GM12865 (cell line): ENCODE results near the gene MISFA.
"Not testable (repeated sequence)": the region's sequence is repeated elsewhere in the genome, so short reads cannot be mapped to it uniquely, and the experiment has no call there.

Source experiments
- DNase-seq: peaks from one replicate; pipeline ENCODE4 v3.0.0; 2010; ENCODE audit warnings: low read depth
- H3K4me3 ChIP-seq: 2 replicates; pipeline ENCODE4 v1.5.1; 2011; ENCODE audit warnings: mild to moderate bottlenecking, low read depth, low read length, control low read depth
- TF ChIP-seq, protein P1 (sequence below): IDR thresholded peaks from 2 replicates; pipeline ENCODE4 v1.5.1; 2011; ENCODE audit warnings: low read length, control low read depth, low read depth, inconsistent platforms; ENCODE audit not compliant: insufficient read depth; ENCODE audit errors: missing control alignments

Gene MISFA

GRCh38 chr11:18634140-18635032 is 34.8 kb downstream of the MISFA start, which contains the start of gene SPTY2D1:
TSS of gene SPTY2D1 (minus strand) at chr11:18634342. CDS start at chr11:18634257, 85 bp downstream.
- peak; percentile 99 for DNase-seq
- TF ChIP-seq, protein P1, sequence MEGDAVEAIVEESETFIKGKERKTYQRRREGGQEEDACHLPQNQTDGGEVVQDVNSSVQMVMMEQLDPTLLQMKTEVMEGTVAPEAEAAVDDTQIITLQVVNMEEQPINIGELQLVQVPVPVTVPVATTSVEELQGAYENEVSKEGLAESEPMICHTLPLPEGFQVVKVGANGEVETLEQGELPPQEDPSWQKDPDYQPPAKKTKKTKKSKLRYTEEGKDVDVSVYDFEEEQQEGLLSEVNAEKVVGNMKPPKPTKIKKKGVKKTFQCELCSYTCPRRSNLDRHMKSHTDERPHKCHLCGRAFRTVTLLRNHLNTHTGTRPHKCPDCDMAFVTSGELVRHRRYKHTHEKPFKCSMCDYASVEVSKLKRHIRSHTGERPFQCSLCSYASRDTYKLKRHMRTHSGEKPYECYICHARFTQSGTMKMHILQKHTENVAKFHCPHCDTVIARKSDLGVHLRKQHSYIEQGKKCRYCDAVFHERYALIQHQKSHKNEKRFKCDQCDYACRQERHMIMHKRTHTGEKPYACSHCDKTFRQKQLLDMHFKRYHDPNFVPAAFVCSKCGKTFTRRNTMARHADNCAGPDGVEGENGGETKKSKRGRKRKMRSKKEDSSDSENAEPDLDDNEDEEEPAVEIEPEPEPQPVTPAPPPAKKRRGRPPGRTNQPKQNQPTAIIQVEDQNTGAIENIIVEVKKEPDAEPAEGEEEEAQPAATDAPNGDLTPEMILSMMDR: no peak
- H3K4me3 ChIP-seq: peak within 1 kb of the TSS; percentile 95

DNA sequence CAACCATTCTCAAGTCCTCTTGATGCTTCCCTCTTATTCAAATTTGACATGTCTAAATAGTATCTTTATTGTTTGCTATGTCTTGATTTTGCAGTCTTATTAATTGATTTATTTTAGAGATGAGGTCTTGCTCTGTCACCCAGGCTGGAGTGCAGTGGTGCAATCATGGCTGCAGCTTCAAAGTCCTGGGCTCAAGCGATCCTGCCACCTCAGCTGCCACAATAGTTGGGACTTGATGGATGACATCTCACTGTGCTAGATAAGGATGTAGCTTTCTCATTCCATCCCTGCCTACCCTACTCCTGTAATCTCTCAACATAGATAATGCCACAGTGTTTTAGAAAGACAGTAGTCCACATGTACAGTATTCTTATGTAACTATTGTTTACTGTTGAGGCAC is 42.1 kb downstream of the MISFA start:
- no peak overlapping the region for H3K4me3 ChIP-seq
- TF ChIP-seq, protein P1: no peak
- no peak for DNase-seq

DNA sequence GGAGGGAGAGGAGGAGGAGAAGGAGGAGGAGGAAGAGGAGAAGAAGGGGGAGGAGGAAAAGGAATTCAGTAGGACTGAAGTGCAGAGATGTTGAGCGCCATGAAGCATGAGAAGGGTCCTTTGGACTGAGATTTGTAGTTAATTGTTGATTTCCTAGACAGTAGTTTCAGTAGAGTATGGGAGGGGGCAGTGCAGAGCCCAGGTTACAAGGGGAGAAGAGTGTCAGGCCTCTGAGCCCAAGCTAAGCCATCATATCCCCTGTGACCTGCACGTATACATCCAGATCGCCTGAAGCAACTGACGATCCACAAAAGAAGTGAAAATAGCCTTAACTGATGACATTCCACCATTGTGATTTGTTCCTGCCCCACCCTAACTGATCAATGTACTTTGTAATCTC is 43.4 kb downstream of the MISFA start:
- not testable (repeated sequence) for H3K4me3 ChIP-seq, DNase-seq

- no peak overlapping the region for H3K4me3 ChIP-seq
- no peak for DNase-seq
- TF ChIP-seq, protein P1: no peak
Measured at GRCh38 chr11:18650353-18650752, 50.8 kb downstream of the MISFA start.

GRCh38 chr11:18650859-18651557 is 51.4 kb downstream of the MISFA start:
- H3K4me3 ChIP-seq: no peak overlapping the region
- TF ChIP-seq, protein P1: peak; percentile 70
- peak; percentile 88 for DNase-seq
